Stomach (tissue), 9 donors: ENCODE data around the gene ZNF597. TPM values are rescaled to one million over a fixed set of nuclear protein-coding genes. Genes with fewer than 3 reads are reported as not detected.

ENCODE experiments used
- DNase-seq, 2 donors: peaks; one replicate each; pipeline versions ENCODE4 v3.0.0 to v3.0.0-alpha.2; 2013 to 2019
- H3K27ac ChIP-seq, 5 donors: fragments of 200-600 bp in 4 of 5; sonication (generic) in 4 of 5; one replicate each; pipeline ENCODE4 v1.5.1; 2013 to 2019; ENCODE audit warnings: mild to moderate bottlenecking in 1 of 5, moderate library complexity in 1 of 5
- H3K27me3 ChIP-seq, 3 donors: fragments of 200-600 bp; sonication (generic); one replicate each; pipeline ENCODE4 v1.5.1; 2017 to 2019; ENCODE audit warnings: mixed run types in 1 of 3
- H3K36me3 ChIP-seq, 4 donors: fragments of 200-600 bp; sonication (generic); 1 replicate in 3 of 4; 2 replicates in 1 of 4; pipeline ENCODE4 v1.5.1; 2016 to 2019
- H3K4me1 ChIP-seq, 4 donors: fragments of 200-600 bp; sonication (generic); one replicate each; pipeline ENCODE4 v1.5.1; 2016 to 2019
- H3K4me3 ChIP-seq, 4 donors: fragments of 200-600 bp; sonication (generic) in 3 of 4; one replicate each; pipeline ENCODE4 v1.5.1; 2016 to 2019; ENCODE audit warnings: mild to moderate bottlenecking in 1 of 4
- H3K9me3 ChIP-seq, 4 donors: fragments of 200-600 bp; sonication (generic); one replicate each; pipeline ENCODE4 v1.5.1; 2016 to 2019
- CTCF ChIP-seq, 7 experiments: fragments of 450-650 bp in 4 of 7; fragments of 200-600 bp in 3 of 7; sonication (generic) in 3 of 7; IDR thresholded peaks; one replicate each; pipeline ENCODE4 v1.5.1; 2016 to 2019; ENCODE audit warnings: antibody characterized with exemption in 7 of 7, control low read depth in 2 of 7, mild to moderate bottlenecking in 1 of 7
- EP300 ChIP-seq: sonication (generic); formaldehyde crosslinking; IDR thresholded peaks from one replicate; pipeline ENCODE4 v1.6.1; 2017; ENCODE audit warnings: antibody characterized with exemption
- POLR2A ChIP-seq, 4 donors: fragments of 450-650 bp; IDR thresholded peaks; one replicate each; pipeline ENCODE4 v1.6.1; 2016; ENCODE audit warnings: antibody characterized with exemption in 4 of 4, control low read depth in 2 of 4, mild to moderate bottlenecking in 1 of 4, moderate library complexity in 1 of 4
- POLR2AphosphoS5 ChIP-seq, 3 donors: sonication (generic); formaldehyde crosslinking; IDR thresholded peaks; one replicate each; pipeline ENCODE4 v1.6.1; 2016; ENCODE audit warnings: antibody characterized with exemption in 3 of 3
- WGBS, 5 donors: extraction: QIAGEN DNeasy Blood & Tissue Kit in 3 of 5; methylation state at CpG; one replicate each; pipeline versions ENCODE4 v1.1.5 to v1.1.7; 2013 to 2018; 5-methylcytosine and 5-hydroxymethylcytosine counted together
- intact Hi-C: fragments of 100-400 bp; cut with DNase I; formaldehyde crosslinking; loops from one replicate; pipeline ENCODE4 v1.15.1; 2023; ENCODE audit warnings: low total_unique reads
- polyA plus RNA-seq, 3 donors: library from polyadenylated mRNA; stranded (reverse); fragments of 200-250 nt; gene quantifications; one replicate each; pipeline ENCODE4 v1.2.3, GENCODE V29; 2013
- total RNA-seq, 5 donors: library from RNA; depleted of rRNA; stranded (reverse); fragments of >200 nt; gene quantifications; one replicate each; pipeline versions ENCODE4 v1.1.0 to v1.2.3, GENCODE V29; 2014 to 2016
- donor health status: healthy with polysubstance abuse.
- donor health status: Bipolar disorder and iron deficiency.
- donor health status: healthy.

ZNF597 gene
- total and polyA plus RNA-seq, 8 donors: 0.45 to 2.2 (median 0.78) TPM; not detected in 1

- H3K9me3 ChIP-seq: no peaks in the 10 kb centered on the region
- WGBS, 5 donors: 87 to 93% (median 89%) methylated on average over 9 to 15 of the region's 15 CpGs
These were observed 41.9 kb upstream of the ZNF597 start for GRCh38 chr16:3485097-3485745.

GRCh38 chr16:3484318-3485096, 41.2 kb upstream of the ZNF597 start:
- no peaks in the 10 kb centered on the region for H3K4me1 ChIP-seq
- TF ChIP-seq CTCF (IDR thresholded peaks at IDR 0.05) (no peak), POLR2AphosphoS5 (IDR thresholded peaks at IDR 0.05) (no peak), POLR2A (IDR thresholded peaks at IDR 0.05) (no peak), EP300 (no peak)
- no peaks in the 10 kb centered on the region for H3K9me3 ChIP-seq
- intact Hi-C loops: no loop called here
- DNase-seq: no peak
- peaks cover 65 to 88% (median 88%) of the 10 kb centered on the region in 4 donors for H3K36me3 ChIP-seq
- H3K27ac ChIP-seq: no peak overlapping the region
- 91 to 93% (median 91%) methylated on average over 18 to 30 of the region's 30 CpGs for WGBS, 5 donors
- no peak overlapping the region for H3K4me3 ChIP-seq
- H3K27me3 ChIP-seq: no peaks in the 10 kb centered on the region

More at GRCh38 chr16:3485097-3485745, 41.9 kb upstream of the ZNF597 start:
- Histone ChIP-seq H3K36me3 (peaks cover 59 to 81% (median 81%) of the 10 kb centered on the region in 4 donors), H3K27ac (no peak overlapping the region), H3K4me1 (no peaks in the 10 kb centered on the region), H3K4me3 (no peak overlapping the region), H3K27me3 (no peaks in the 10 kb centered on the region)
- intact Hi-C loops: no loop called here
- DNase-seq: no peak
- TF ChIP-seq POLR2AphosphoS5 (IDR thresholded peaks at IDR 0.05) (no peak), POLR2A (IDR thresholded peaks at IDR 0.05) (no peak), CTCF (IDR thresholded peaks at IDR 0.05) (no peak), EP300 (no peak)

- Histone ChIP-seq H3K9me3 (no peaks in the 10 kb centered on the region), H3K27ac (no peak overlapping the region), H3K27me3 (no peaks in the 10 kb centered on the region), H3K4me1 (no peaks in the 10 kb centered on the region), H3K36me3 (peaks cover 69 to 100% (median 96%) of the 10 kb centered on the region in 4 donors), H3K4me3 (no peak overlapping the region)
- no peak for TF ChIP-seq POLR2A (IDR thresholded peaks at IDR 0.05)
- TF ChIP-seq CTCF (IDR thresholded peaks at IDR 0.05): no peak
- no peak for TF ChIP-seq POLR2AphosphoS5 (IDR thresholded peaks at IDR 0.05)
- no peak for TF ChIP-seq EP300
- WGBS, 5 donors: 93 to 98% (median 94%) methylated on average over 18 of the region's 18 CpGs
- intact Hi-C loops: no loop called here
- DNase-seq: no peak
These were observed 39.4 kb upstream of the ZNF597 start for GRCh38 chr16:3482659-3483241.
